DND-41 (cell line): Measurements from ENCODE around the gene EFCC1.

Experiments used
- ATAC-seq: fragments of 200-7000 bp; cut with Tn5 transposase; 3 replicates; pipeline ENCODE4 v1.9.1; 2021; ENCODE audit warnings: low read depth; ENCODE audit not compliant: insufficient read depth
- DNase-seq: peaks from one replicate; pipeline ENCODE4 v3.0.0-alpha.2; 2020
- H2AFZ ChIP-seq: 2 replicates; pipeline ENCODE4 v1.6.0; 2012; ENCODE audit warnings: low read depth, low read length
- H3K27ac ChIP-seq: 2 replicates; pipeline ENCODE4 v1.5.1; 2012; ENCODE audit warnings: low read length, inconsistent platforms
- H3K27me3 ChIP-seq: fragments of 200-600 bp; sonication (generic); 2 replicates; pipeline ENCODE4 v1.6.0; 2012; ENCODE audit warnings: low read length, mild to moderate bottlenecking, inconsistent platforms; ENCODE audit not compliant: insufficient read depth, poor library complexity
- H3K36me3 ChIP-seq: 2 replicates; pipeline ENCODE4 v1.5.1; 2012; ENCODE audit warnings: low read length, inconsistent platforms; ENCODE audit not compliant: insufficient read depth
- H3K4me1 ChIP-seq: 2 replicates; pipeline ENCODE4 v1.5.1; 2012; ENCODE audit warnings: mild to moderate bottlenecking, low read length; ENCODE audit not compliant: insufficient read depth
- H3K4me2 ChIP-seq: 2 replicates; pipeline ENCODE4 v1.6.0; 2012; ENCODE audit warnings: mild to moderate bottlenecking, moderate library complexity, low read length, inconsistent platforms; ENCODE audit not compliant: insufficient read depth
- H3K4me3 ChIP-seq, 2 experiments: fragments of 200-600 bp in 1 of 2; shearing (Covaris generic) in 1 of 2; 2 replicates each; pipeline ENCODE4 v1.5.1; 2012 to 2016; ENCODE audit warnings: inconsistent platforms in 2 of 2, low read length in 2 of 2, mild to moderate bottlenecking in 2 of 2, low read depth in 1 of 2, moderate library complexity in 1 of 2
- H3K79me2 ChIP-seq: 2 replicates; pipeline ENCODE4 v1.6.0; 2012; ENCODE audit warnings: low read length, inconsistent platforms; ENCODE audit not compliant: insufficient read depth
- H3K9ac ChIP-seq: 2 replicates; pipeline ENCODE4 v1.6.0; 2012; ENCODE audit warnings: low read depth, mild to moderate bottlenecking, inconsistent platforms, low read length, moderate library complexity
- H3K9me3 ChIP-seq: 2 replicates; pipeline ENCODE4 v1.5.1; 2012; ENCODE audit warnings: low read length, moderate library complexity, mild to moderate bottlenecking, inconsistent platforms; ENCODE audit not compliant: insufficient read depth, severe bottlenecking
- H4K20me1 ChIP-seq: 2 replicates; pipeline ENCODE4 v1.6.0; 2012; ENCODE audit warnings: low read length; ENCODE audit not compliant: insufficient read depth
- CTCF ChIP-seq: IDR thresholded peaks from 2 replicates; pipeline ENCODE4 v1.5.1; 2012; ENCODE audit warnings: borderline replicate concordance, low read length, moderate library complexity, mild to moderate bottlenecking; ENCODE audit not compliant: poor library complexity, severe bottlenecking; ENCODE audit errors: extremely low read depth
- EZH2 ChIP-seq: IDR thresholded peaks from 3 replicates; pipeline ENCODE4 v1.6.1; 2012; ENCODE audit warnings: borderline replicate concordance, low read depth, mild to moderate bottlenecking, moderate library complexity, low read length, inconsistent platforms; ENCODE audit not compliant: severe bottlenecking

Gene EFCC1

GRCh38 chr3:129001101-129001805 is at the start of gene EFCC1:
EFCC1 (plus strand) TSS chr3:129001304; CDS start chr3:129001629, 325 bp downstream.
- Histone ChIP-seq H3K4me3 (no peak within 1 kb of the TSS), H3K4me2 (peak within 1 kb of the TSS; percentile 46; the same call in 1 of the 2 replicates), H3K4me1 (peaks cover 50% of the 10 kb centered on the region), H2AFZ (0 out of 2 replicates have a peak within 1 kb of the TSS, but pooled peaks have one; percentile 35), H3K9ac (no peak within 1 kb of the TSS; the same call in 1 of the 2 replicates), H4K20me1 (no peaks in the 10 kb centered on the region), H3K27me3 (no peaks in the 10 kb centered on the region), H3K9me3 (no peaks in the 10 kb centered on the region), H3K79me2 (no peaks in the 10 kb centered on the region), H3K27ac (peak within 1 kb of the TSS; percentile 89), H3K36me3 (no peaks in the 10 kb centered on the region)
- DNase-seq: no peak
- no peak for TF ChIP-seq CTCF
- TF ChIP-seq EZH2: no peak
- ATAC-seq: no peak

- Histone ChIP-seq H3K4me1 (no peaks in the 10 kb centered on the region), H3K4me3 (no peak overlapping the region), H3K27ac (no peak overlapping the region), H3K79me2 (no peaks in the 10 kb centered on the region), H3K9ac (no peak overlapping the region), H3K4me2 (no peak overlapping the region), H3K9me3 (no peaks in the 10 kb centered on the region), H4K20me1 (no peaks in the 10 kb centered on the region), H2AFZ (no peak overlapping the region), H3K27me3 (no peaks in the 10 kb centered on the region), H3K36me3 (no peaks in the 10 kb centered on the region)
- ATAC-seq (no peak), DNase-seq (no peak)
- TF ChIP-seq CTCF (no peak), EZH2 (no peak)
Measured at GRCh38 chr3:128956440-128956839, 44.7 kb upstream of the EFCC1 start.

GRCh38 chr3:128965280-128965679 is 35.8 kb upstream of the EFCC1 start:
- no peaks in the 10 kb centered on the region for H3K79me2 ChIP-seq

More at GRCh38 chr3:128965280-128965679, 35.8 kb upstream of the EFCC1 start:
- ATAC-seq (no peak), DNase-seq (no peak)
- Histone ChIP-seq H3K9ac (no peak overlapping the region), H2AFZ (no peak overlapping the region), H4K20me1 (no peaks in the 10 kb centered on the region), H3K4me3 (no peak overlapping the region), H3K9me3 (no peaks in the 10 kb centered on the region), H3K4me2 (no peak overlapping the region), H3K27me3 (no peaks in the 10 kb centered on the region), H3K4me1 (no peaks in the 10 kb centered on the region), H3K36me3 (no peaks in the 10 kb centered on the region), H3K27ac (no peak overlapping the region)
- TF ChIP-seq EZH2 (no peak), CTCF (no peak)
